ENCODE measurements around the gene C16orf90.

DNA sequence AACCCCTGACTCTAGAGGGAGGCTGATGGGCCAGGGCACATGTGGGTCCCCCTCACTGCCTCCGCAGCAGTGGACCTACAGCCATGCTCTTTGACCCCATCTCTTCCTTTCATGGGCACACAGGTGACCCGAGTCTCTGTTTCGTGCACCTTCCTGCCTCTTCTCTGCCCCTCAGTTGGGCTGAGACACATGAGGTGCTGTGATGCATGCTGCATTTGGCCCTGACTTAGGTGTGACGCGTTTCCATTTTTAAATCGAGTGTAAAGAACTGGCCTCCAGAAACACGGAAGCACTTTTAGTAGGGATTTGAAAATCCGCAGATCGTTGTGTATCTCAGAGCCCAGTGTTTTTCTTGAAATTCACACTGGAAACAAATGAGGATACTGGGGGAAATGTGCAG, 24.6 kb downstream of the C16orf90 start:
- TF ChIP-seq, protein P1, sequence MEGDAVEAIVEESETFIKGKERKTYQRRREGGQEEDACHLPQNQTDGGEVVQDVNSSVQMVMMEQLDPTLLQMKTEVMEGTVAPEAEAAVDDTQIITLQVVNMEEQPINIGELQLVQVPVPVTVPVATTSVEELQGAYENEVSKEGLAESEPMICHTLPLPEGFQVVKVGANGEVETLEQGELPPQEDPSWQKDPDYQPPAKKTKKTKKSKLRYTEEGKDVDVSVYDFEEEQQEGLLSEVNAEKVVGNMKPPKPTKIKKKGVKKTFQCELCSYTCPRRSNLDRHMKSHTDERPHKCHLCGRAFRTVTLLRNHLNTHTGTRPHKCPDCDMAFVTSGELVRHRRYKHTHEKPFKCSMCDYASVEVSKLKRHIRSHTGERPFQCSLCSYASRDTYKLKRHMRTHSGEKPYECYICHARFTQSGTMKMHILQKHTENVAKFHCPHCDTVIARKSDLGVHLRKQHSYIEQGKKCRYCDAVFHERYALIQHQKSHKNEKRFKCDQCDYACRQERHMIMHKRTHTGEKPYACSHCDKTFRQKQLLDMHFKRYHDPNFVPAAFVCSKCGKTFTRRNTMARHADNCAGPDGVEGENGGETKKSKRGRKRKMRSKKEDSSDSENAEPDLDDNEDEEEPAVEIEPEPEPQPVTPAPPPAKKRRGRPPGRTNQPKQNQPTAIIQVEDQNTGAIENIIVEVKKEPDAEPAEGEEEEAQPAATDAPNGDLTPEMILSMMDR (IDR thresholded peaks at IDR 0.05): no peak
- TF ChIP-seq POLR2A (IDR thresholded peaks at IDR 0.05): no peak

Measured in right lobe of liver (tissue), 4 donors.